HG02943 (cell line): Measurements from ENCODE around the gene KRTAP4-7.
"Not testable (repeated sequence)": the region's sequence is repeated elsewhere in the genome, so short reads cannot be mapped to it uniquely, and the experiment has no call there.

ENCODE experiments used
- ATAC-seq: cut with Tn5 transposase; IDR thresholded peaks from one replicate; pipeline ENCODE4 v1.9.1; 2021; ENCODE audit warnings: mild to moderate bottlenecking, low read depth, moderate library complexity; ENCODE audit not compliant: unreplicated experiment

The KRTAP4-7 gene

GRCh38 chr17:41084100-41084856 is at the start of gene KRTAP4-7:
Gene KRTAP4-7, plus strand, starts transcription at chr17:41084150. Its CDS starts 57 bp downstream, at chr17:41084207.
- ATAC-seq: not testable (repeated sequence)

- ATAC-seq: not testable (repeated sequence)
Observed at GRCh38 chr17:41034346-41034935, 49.5 kb upstream of the KRTAP4-7 start, which contains the start of gene KRTAP1-3. Gene KRTAP1-3, minus strand, starts transcription at chr17:41034874. Its CDS starts 53 bp downstream, at chr17:41034821.

- ATAC-seq: no peak
Observed at GRCh38 chr17:41037853-41038350, 46.0 kb upstream of the KRTAP4-7 start.

GRCh38 chr17:41040783-41041571 is 43.0 kb upstream of the KRTAP4-7 start, which contains the start of gene KRTAP1-1:
Gene KRTAP1-1, minus strand, starts transcription at chr17:41041450. Its CDS starts 53 bp downstream, at chr17:41041397.
- ATAC-seq: not testable (repeated sequence)

- no peak for ATAC-seq
Observed at GRCh38 chr17:41042953-41043352, 41.0 kb upstream of the KRTAP4-7 start.

GRCh38 chr17:41046735-41047465 is 37.0 kb upstream of the KRTAP4-7 start, which contains the start of gene KRTAP2-1:
Gene KRTAP2-1, minus strand, starts transcription at chr17:41047316. Its CDS starts 49 bp downstream, at chr17:41047267.
- ATAC-seq: not testable (repeated sequence)

- no peak for ATAC-seq
Observed at GRCh38 chr17:41048441-41048840, 35.5 kb upstream of the KRTAP4-7 start.

- no peak for ATAC-seq
Observed at GRCh38 chr17:41049110-41049509, 34.8 kb upstream of the KRTAP4-7 start.

- no peak for ATAC-seq
Observed at GRCh38 chr17:41052566-41052965, 31.4 kb upstream of the KRTAP4-7 start.

GRCh38 chr17:41054025-41054424 is 29.9 kb upstream of the KRTAP4-7 start:
- no peak for ATAC-seq

GRCh38 chr17:41054556-41054955 is 29.4 kb upstream of the KRTAP4-7 start:
- not testable (repeated sequence) for ATAC-seq

- ATAC-seq: not testable (repeated sequence)
Observed at GRCh38 chr17:41055130-41055529, 28.8 kb upstream of the KRTAP4-7 start, which contains the start of gene KRTAP2-2. Gene KRTAP2-2, minus strand, starts transcription at chr17:41055230. Its CDS starts 19 bp downstream, at chr17:41055211.

- ATAC-seq: no peak
Observed at GRCh38 chr17:41057547-41057946, 26.4 kb upstream of the KRTAP4-7 start.

- ATAC-seq: no peak
Observed at GRCh38 chr17:41058741-41059140, 25.2 kb upstream of the KRTAP4-7 start.

GRCh38 chr17:41059276-41060051 is 24.5 kb upstream of the KRTAP4-7 start:
- not testable (repeated sequence) for ATAC-seq

- no peak for ATAC-seq
Observed at GRCh38 chr17:41060052-41060604, 23.8 kb upstream of the KRTAP4-7 start, which contains the start of gene KRTAP2-3. Gene KRTAP2-3, minus strand, starts transcription at chr17:41060114. Its CDS starts 64 bp downstream, at chr17:41060050.

GRCh38 chr17:41061964-41062363 is 22.0 kb upstream of the KRTAP4-7 start:
- no peak for ATAC-seq

GRCh38 chr17:41063449-41063848 is 20.5 kb upstream of the KRTAP4-7 start:
- ATAC-seq: no peak

- ATAC-seq: no peak
Observed at GRCh38 chr17:41064301-41064700, 19.6 kb upstream of the KRTAP4-7 start.
